Esophagus muscularis mucosa (tissue), 4 donors: ENCODE measurements around the gene EXOC6B.

Source experiments
- CTCF ChIP-seq, 3 experiments: fragments of 200-600 bp in 2 of 3; fragments of 450-650 bp in 1 of 3; sonication (generic) in 2 of 3; IDR thresholded peaks; one replicate each; pipeline ENCODE4 v1.5.1; 2017 to 2019; ENCODE audit warnings: antibody characterized with exemption in 3 of 3, mild to moderate bottlenecking in 2 of 3, moderate library complexity in 1 of 3
- EP300 ChIP-seq: sonication (generic); formaldehyde crosslinking; IDR thresholded peaks from one replicate; pipeline ENCODE4 v1.6.1; 2017; ENCODE audit warnings: antibody characterized with exemption
- POLR2A ChIP-seq: fragments of 450-650 bp; IDR thresholded peaks from one replicate; pipeline ENCODE4 v1.6.1; 2017; ENCODE audit warnings: antibody characterized with exemption, moderate library complexity, mild to moderate bottlenecking, low read depth
- POLR2AphosphoS5 ChIP-seq, 2 donors: sonication (generic); formaldehyde crosslinking; IDR thresholded peaks; one replicate each; pipeline ENCODE4 v1.6.1; 2017; ENCODE audit warnings: antibody characterized with exemption in 2 of 2

- no peak for TF ChIP-seq POLR2AphosphoS5 (IDR thresholded peaks at IDR 0.05)
- TF ChIP-seq CTCF (IDR thresholded peaks at IDR 0.05), result no peak
- TF ChIP-seq EP300, result no peak
- no peak for TF ChIP-seq POLR2A
These were observed 112.0 kb downstream of the EXOC6B start for GRCh38 chr2:72713857-72714256.
